NCI-H2107 (cell line): ENCODE results near the gene BIRC5.

ENCODE experiments used
- DNase-seq: peaks from one replicate; lab custom pipeline; 2025; lab: John Stamatoyannopoulos, UW

Gene BIRC5

DNA sequence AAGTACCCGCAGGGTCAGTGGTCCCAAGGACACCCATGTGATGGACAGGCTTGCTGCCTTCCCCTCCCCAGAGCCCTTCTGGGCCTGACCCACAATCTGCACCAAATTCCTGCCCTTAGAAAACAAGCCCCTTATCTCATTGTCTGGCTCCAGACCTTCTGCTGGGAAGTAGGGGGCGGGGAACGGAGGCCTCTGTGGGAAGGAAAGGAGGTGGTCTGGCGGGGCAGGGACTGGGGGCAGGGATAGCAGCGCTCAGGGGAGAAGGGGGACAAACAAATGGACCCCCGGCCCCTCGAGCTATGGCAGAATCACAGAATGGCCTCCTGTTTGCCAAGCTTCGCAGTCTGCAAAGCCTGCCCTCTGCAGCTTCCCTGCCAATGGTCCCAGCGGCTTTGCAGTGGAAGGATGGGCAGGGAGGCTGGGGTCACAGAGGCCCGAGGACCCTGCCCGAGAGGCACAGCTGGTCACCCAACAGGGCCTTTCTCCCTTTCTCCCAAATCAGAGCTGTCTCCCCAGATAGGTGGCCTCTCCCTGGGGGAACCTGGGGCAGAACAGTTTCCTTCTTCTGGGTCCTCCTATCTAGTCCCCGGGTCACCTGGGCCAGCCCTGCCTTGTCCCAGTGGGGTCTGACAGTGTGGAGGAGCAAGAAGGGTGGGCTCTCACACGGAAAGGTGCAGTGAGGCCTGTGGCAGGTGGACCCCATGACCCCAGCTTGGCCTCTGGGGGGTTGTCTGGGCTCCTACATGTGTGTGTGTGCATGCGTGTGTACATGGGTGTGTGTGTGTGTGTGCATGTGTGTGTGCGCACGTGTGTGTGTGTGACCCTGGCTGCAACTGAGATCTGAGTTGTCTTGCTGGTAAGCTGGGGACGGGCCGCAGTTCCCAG is 42.9 kb downstream of the BIRC5 start:
- DNase-seq, result no peak

DNA sequence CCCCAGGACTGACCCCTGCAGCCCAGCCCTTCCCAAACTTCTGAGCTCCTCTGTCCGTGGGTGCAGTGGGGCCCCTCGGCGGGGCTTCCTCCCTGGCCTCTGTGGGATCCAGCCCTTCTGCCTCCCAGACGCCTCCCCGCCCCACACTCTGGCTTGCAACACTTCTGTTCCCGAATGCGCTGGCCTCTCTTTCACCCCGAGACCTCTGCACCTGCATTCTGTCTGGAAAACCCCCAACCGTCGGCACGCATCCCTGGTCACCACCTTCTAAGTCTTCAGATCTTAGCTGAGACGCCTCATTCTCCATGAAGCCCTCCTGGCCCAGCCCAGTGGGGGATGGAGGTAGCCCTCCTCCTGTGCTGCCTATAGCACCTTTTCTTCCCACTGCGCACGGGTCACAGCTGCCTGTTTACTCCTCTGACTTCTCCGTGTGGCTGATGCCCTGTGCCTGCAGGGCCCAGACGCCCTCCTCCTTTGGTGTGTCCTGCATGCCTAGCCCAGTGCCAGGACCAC is 43.8 kb downstream of the BIRC5 start:
- no peak for DNase-seq

DNA sequence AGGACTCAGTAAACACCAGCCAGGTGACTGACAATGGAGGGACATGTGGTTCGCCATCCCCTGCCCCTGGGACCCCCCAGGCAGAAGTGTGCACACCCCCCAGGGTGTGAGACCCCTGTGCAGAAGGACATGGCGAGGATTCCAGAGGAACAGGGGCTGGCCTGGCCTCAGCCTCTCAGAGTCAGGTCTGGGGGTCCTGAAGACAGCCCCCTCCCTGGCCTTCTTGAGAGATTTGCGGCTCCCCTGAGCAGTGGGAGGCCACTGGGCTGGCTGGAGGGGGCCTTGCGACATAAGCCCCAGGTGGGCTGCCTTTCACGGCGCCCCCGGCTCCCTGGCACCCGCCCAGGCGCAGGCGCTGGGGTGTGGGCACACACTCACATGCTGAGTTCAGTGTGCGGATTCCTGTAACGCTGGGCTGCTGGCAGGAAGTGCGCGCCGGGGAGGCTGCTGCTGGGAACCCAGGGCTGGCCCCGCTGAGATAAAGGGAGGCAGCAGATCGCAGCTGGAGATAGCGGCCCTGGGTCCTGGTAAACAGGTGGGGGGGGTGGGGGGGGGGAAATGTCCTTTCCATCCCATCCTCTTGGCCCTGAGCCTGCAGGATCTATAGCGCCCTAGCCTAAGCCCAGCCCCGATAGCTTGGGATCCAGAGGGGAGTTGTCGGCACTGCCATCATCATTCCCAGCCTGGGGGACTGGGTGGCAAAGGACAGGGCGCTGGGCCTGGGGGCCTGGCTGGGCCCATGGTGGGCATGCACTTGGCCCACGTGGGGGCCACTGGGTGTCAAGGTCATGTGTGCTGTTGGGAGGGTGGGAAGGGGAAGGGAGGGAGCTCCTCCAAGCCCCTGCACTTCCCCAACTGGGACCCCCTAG is 44.5 kb downstream of the BIRC5 start:
- no peak for DNase-seq

DNA sequence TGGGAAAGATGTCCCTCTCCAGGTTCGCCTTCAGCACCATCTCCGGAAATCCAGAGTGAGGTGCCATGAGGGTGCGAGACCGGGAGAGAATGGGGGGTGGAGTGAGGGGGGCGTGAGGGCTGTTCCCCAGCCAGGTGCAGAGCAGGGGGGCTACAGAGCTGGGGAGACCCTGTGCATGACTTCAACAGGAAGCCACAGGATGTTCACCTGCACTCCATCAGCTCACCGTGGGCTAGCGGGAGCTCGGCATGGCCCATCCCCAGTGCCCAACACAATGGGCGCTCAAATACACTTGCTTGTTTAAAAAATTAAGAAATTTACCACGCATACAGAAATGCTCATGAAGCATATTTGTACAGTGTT is 45.1 kb downstream of the BIRC5 start:
- DNase-seq, result no peak

DNA sequence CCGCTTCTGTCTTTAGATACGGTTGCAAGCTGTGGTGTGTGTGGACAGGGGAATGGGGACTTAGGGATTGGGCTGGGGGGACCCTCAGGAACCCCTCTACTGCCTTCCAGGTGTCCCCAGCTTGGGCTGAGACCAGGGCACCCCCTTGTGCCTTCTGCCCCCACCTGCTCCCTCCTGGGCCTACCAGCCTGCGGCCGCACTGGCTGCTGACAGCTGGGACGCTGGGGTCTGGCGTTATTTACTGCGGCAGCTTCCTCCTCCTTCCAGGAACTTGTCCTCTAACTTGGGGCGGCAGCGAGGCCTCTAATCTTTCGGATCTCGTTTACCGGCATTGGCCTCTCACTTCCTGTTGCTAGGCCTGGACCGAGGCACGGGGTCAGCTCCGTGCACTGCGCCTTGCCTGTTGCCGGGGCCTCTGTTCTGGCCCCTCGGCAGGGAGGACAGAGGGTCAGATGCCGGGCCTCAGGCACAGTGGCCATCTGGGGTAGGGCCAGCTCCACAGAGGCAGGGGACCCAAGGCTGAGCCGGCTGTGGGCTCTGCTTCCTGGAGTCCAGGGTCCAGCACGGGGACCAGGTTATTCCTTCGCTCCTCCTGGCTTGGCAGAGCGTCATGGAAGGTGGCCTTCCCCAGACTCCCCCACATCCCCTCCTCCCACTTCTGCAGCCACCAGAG is 49.1 kb downstream of the BIRC5 start:
- DNase-seq, result no peak

DNA sequence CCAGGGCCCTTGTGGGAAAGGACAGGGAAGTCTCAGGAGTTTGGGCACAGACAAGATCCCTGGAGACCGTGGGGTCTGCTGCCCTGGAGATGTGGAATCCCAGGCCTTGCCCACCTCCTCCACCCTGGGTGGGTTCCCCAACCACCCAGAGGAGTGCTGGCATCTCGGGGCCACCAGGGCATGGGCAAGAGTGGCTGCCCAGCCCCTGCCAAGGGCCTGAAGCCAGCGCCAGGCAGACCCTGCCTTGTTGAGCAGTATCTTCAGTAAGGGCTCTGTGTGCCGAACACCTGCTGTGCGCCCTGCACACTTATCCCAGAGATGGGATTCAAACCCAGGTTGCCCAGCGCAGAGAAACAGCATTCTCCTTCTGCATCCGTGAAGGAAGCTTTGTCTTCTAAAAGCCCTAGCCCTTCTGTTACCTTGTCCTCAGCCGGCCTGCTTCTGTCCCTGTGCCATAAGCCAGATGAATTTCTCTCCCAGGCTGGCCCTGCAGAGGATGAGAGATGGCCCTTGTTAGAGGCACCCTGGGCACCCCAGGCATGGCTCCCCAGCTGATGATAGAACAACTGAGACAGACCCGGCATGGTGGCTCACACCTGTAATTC is 49.8 kb downstream of the BIRC5 start:
- no peak for DNase-seq

DNA sequence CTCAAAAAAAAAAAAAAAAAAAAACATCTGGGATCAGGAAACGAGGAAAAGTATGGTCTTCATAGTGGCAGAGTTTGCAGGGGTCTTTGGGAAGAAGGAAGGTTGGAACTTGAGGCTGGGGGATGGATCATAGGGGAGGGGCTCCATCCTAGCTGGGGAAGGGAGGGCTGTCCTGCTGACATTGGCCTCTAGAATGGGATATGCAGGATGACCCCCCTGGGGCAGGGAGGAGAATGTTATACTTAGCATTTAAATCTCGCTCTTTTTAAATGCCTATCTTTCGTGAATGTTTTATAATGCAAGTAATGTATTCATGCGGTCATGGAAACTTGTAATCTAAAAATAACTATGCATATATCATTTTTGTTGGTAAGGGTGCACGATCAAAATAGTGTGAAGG is 50.5 kb downstream of the BIRC5 start:
- no peak for DNase-seq

DNA sequence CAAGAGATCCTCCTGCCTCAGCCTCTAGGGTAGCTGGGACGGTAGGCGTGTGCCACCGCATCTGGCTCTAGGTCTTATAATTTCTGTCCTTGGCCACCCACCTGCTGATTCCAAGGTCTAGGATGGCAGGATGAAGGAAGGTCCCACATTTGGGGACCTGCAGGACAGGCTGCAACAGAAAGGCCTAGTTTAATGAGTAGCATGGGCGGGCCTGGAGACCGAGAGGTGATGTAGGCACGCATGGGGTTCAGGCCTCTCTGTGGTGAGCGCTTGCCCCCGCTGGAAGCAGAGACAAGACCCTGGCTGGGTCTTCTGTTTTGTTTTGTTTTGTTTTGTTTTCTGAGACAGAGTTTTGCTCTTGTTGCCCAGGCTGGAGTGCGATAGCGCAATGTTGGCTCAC is 51.1 kb downstream of the BIRC5 start:
- no peak for DNase-seq

DNA sequence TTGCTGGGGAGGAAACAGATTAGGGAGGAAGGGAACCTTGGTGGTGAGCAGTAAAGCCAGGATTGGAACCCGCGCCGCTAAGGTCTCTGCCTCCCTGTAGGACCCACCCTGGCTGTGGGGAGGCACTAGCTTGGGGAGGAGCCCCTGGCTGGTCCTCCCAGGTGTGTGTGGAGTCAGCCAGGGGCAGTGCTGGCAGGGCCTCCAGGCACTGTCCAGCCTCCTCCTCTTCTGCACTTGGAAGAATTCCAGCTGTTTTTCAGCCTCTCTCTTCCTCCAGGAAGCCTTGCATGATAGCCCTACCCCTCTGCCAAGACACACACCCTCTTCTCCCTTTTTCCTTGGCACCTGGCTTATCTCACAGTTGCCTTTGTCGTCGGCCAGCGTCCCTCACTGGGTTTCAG is 52.2 kb downstream of the BIRC5 start:
- no peak for DNase-seq

DNA sequence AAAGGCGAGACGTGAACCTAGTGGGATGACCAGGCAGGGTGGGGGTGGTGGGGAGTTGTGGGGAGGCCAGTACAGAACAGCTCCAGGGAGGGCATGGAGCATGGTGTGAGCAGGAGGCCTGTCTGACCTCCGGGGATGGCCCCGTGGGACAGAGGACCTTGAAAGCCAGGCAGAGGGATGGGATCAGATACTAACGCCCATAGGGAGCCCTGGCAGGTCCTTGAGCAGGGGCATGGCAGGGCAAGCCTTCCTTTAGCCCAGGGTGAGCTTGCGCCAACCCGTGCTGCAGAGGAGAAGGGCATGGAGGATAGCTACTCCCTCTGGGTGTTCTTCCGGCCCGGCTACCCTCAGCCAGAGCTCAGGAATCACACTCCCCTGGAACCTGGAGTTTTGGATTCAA is 52.7 kb downstream of the BIRC5 start:
- DNase-seq, result no peak

DNA sequence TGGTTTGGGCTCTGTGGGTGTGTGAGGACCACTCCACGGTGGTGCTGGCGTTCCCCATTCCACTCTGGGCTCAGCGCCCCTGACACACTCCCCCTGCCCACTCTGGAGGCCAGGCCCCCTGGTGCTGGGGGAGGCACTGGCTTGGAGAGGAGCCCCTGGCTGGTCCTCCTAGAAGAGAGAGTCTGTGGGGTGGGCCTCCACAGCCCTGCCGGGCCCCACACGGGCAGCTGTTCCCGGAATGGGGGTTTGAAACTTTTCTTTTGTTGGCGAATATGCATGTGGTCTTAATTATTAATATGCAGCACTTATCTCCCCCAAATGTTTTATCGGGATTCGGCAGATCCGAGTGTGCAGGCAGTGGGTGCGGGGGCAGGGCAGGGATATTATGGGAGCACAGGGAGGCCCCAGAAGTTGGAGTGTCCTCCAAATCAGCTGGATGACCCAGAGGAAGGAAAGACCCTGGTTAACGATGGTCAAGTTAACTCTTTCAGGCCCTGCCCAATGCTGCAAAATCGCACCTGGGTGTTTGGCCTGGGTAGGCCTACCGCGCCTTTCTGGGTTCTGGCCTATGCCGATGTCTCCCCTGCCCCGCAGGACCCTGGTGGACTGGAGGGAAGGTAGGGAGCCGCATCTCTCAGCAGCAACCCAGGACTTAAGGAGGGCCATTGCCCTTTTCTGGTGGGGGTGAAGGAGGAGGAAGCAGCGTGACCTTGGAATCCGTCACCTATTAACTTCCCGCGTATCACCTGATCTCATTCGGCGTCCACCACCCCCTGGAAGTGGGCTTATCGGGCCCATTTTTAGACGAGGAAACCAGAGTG is 53.4 kb downstream of the BIRC5 start:
- DNase-seq, result no peak

DNA sequence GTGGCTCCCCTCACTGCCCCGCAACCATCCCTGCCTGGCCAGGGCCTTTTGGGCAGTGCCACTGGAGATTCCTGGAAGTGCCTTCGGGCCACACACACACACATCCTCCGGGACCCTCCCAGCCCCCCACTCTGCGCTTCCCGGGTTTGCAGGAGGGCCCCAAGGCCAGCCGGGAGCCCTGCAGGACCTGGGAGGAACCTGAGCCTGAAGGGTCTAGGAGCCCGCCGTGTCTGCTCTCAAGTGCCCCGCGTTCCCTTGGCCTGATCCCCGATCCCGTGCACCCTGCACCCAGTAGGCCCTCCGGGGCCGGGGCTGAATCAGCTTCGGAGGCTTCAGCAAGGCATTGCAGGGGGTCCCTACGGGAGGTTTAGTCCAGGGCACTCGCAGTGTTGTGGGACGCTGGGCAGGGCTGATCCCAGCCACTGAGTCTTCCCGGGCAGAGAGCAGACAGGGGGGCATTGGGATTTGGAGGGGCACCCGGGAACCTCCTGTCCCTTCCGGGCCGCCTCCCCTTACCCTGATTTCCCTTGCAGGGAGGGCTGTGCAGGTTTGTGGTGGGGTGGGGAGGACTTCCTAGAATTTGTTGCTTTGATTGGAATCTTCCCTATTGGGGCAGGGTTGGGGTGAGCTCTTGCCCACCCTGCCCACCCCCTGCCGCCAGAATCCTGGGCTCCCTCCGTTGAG is 54.3 kb downstream of the BIRC5 start:
- no peak for DNase-seq

DNA sequence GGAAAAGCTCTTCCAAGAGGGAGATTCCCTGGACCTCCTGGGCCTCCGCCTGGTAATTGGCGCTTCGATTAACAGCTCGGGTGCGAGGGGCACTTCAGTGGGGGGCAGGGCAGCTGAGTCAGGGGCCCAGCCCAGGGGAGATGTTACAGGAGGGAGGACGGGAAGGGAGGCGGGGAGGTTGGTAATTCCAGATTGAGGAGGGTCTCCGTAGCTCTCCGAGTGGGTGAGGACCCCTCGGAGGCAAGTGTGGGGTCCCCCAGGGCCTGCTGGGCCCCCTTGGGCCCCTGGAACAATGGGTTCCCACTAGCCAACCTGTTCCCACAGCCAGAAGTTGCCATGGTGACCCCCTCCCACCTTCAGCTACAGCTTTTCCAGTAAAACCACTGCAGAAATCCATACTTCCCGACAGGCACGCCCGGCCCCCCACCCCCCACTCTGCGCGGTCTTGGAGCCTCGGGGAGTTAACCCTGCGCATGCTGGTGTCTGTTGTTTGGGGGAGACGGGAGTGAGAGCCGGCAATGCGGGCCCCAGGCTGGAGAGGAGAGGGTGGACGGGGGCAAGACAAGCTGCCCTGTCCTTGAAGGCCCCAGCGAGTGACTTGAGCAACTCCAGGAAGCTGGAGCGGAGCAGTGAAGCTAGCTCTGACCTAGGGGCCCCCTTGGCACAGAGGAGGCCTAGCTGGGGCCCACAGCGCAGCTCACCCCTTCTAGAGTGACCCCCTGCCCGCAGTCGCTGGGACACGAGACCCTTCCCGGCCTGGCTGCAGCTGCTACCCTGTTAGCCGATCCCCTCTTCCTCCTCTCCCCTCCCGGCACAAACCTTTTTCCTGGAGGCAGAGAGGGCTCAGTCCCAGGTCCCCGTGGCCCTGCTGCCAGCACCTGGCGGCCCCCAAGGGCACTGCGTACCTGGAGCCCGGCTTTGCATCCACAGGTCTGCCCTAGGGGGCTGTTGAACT is 55.2 kb downstream of the BIRC5 start:
- DNase-seq, result no peak

DNA sequence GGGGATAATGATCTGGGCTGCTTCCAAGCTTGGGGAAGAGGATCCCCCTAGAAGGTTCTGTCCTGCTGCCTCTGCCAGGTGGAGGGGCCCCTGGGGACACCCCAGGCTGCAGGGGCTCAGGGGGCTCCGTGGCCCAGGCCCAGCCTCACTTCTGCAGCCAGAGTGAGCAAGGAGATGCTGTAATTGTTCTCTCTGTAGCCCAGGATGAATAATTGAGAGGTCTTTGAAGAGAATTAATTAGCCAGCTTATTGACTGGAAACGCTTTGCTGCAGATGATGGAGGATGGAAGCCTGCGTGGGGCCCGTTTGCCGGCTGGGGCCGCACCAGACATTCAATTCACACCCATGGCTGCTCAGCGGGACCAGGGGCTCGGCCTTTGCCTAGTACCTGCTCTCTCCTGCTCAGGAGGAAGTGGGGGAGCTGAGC is 55.9 kb downstream of the BIRC5 start:
- DNase-seq, result no peak

DNA sequence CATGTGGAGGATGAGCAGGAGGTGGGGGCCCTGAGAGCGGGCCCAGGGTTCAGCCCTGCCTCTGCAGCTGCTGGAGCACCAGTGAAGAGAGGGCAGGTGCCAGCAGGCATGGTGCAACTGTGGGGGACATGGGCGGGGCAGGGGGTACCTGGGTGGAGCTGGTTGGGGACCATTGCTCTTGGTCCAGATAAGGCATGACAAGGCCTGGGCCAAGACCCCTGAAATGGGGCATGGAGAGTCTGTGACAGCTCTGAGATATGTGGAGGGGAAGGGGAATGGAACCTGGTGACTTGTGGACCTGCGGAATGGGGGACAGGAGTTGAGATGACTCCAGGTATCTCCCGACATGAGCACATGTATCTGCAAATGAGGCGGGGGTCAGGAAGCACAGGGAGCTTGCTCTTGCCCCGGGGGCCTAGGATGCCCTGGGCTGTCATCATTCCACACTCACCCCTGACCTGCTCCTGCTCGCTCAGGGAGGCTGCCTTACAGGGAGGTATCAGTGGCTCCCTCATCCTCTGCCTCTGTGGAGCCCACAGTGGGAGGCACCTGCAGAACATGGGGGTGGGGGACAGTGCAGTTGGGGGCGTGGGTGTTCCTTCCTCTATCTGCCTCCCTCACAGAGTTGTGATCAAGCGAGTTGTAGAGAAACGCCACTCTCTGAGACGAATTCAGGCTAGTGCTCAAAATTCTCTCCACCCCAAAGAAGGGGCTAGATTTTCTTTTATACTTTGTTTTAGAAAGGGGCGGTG is 57.5 kb downstream of the BIRC5 start:
- DNase-seq, result no peak

DNA sequence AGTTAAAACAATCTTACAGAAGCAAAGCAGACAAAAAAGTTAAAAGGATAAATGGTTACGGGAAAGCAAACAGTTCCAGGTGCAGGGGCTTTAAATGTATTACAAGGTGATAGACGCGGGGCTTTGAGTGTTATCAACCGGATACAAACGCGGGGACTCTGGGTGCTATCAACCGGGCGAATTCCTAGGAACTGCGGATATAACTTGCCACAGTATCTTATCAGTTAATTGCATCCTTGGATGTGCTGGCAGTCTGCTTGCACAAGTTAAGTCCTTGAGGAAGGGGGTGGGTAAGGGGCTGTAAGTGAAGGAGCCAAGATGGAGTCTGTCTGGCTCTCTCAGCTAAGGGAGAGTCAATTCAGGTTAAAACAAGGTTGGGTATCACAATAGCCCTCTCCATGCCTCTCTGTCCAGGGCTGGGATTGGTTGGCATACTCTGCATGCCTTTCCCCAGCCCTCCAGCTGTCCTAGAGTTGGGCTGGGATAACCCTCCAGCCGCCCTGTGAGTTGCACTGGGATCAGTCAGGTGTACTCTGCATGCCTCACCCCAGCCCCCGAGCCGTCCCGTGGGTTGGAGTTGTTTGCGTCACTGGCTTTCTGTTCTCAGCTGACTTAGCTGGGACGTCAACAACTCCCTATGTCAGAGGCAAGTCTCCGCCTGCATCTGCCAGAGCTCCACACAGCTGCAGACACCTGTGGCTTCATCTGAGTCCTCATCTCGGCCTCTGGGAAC is 58.3 kb downstream of the BIRC5 start:
- no peak for DNase-seq

DNA sequence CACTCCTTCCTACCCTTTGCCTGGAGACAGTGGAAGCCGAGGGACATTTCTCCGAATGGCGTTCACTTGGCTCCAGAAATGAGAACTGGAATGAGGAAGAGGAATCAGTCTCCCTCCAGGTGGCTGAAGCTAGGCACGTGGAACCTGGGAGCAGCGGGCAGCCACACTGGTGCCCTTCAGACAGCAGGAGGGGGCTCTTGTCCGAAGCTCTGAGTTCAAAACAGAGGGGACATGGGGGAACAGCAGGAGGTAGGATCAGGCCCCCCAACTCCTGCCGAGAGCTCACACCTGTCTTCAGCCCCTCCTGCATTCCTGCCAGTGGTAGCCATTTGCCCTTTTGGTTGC is 58.8 kb downstream of the BIRC5 start:
- DNase-seq, result no peak

DNA sequence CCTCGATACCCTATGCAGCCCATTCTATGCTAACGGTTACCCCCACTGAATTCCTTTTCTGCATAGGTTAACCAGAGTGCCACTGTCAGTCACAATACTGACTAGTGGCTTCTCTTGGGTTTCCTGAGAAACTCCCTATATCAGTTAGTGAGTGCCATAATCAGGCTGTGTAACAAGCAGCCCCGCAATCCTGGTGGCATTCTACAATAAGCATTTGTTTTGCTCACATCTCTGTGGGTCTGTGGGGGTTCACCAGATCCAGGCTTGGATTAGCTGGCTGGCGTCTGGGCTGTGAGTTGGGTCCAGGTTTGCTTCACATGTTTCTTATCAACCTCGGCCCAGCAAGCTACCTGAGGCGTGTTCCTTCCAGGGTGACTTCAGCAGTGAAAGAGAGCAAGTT is 59.8 kb downstream of the BIRC5 start:
- no peak for DNase-seq
